Measurements from ENCODE around the gene PELI2.

The PELI2 gene

DNA sequence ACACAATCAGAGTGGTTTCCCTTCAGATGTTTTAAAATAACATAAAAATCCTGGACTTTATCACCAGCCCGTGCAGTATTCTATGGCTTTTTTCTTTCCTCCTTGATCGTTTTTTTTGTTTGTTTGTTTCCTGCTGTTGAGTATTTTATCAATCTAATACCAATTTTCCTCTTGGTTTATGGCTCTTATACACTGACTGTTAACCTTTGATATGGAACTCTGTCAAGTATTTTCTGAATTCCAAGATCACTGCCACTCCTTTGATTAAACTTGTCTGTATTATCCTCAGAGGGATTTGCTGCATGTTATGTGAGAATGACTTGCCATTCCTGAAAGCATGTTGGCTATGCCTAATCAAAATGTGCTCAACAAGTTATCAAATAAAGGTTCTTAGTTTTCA lies 88.4 kb downstream of the PELI2 start:
- TF ChIP-seq, protein P1, sequence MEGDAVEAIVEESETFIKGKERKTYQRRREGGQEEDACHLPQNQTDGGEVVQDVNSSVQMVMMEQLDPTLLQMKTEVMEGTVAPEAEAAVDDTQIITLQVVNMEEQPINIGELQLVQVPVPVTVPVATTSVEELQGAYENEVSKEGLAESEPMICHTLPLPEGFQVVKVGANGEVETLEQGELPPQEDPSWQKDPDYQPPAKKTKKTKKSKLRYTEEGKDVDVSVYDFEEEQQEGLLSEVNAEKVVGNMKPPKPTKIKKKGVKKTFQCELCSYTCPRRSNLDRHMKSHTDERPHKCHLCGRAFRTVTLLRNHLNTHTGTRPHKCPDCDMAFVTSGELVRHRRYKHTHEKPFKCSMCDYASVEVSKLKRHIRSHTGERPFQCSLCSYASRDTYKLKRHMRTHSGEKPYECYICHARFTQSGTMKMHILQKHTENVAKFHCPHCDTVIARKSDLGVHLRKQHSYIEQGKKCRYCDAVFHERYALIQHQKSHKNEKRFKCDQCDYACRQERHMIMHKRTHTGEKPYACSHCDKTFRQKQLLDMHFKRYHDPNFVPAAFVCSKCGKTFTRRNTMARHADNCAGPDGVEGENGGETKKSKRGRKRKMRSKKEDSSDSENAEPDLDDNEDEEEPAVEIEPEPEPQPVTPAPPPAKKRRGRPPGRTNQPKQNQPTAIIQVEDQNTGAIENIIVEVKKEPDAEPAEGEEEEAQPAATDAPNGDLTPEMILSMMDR (IDR thresholded peaks at IDR 0.05; ENCODE audit: low read depth, low read length, missing control alignments): no peak
- in situ Hi-C loops (cut with HindIII; ENCODE audit: low sequenced_read_pairs): no loop called here
- DNase-seq (ENCODE audit: low read depth): no peak
- no peak overlapping the region for H3K4me3 ChIP-seq (ENCODE audit: low read depth, low read length)

DNA sequence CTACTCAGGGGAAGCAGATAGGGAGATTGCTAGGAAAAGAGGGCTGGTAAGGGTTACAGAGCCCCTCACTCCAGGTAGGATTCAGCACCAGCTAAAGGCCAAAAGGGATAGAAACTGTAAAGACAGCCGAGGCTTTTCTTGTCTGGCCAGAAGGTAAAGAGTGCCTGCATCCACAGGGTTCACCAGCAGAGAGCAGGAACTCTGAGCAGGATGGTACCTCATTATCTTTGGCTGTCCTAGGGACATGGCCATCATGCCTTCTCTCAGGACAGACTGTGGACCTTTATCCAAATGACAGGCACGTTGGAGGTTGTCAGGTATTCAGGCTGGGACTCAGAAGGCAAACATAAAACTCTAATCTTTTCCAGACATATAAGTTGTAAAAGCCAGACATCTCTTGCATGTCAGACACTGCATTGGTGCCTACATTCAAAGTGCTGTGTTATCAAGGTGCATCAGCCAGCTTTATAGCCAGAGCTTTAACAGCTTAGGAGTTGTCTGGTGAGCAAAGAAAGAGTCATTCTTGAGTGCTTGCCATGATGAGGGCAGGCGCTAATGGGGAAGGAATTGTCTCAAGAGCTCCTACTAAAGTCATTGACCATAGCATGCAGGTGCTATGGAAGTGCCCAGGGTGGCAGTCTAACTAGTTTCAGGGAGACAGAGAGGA lies 89.5 kb downstream of the PELI2 start:
- in situ Hi-C loops (cut with HindIII; ENCODE audit: low sequenced_read_pairs): no loop called here
- H3K4me3 ChIP-seq (ENCODE audit: low read depth, low read length): no peak overlapping the region
- DNase-seq (ENCODE audit: low read depth): no peak
- TF ChIP-seq, protein P1 (IDR thresholded peaks at IDR 0.05; ENCODE audit: low read depth, low read length, missing control alignments): no peak

DNA sequence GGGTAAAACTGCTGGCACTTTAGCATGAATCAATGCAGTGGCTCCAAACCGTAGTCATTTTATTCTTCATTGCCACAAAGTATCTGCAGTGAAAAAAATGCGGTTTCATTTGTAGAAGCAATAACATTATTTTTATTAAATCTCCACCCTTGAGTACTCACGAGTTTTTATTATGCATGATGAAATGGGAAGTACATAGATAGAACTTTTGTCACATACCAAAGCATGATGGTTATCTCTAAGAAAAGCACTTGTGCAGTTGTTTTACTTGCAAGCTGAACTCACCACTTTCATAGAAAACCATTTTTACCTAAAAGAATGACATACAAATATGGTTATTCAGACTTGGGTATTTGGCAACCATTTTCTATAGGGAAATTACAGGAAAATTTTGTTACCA lies 90.3 kb downstream of the PELI2 start:
- DNase-seq (ENCODE audit: low read depth): no peak
- in situ Hi-C loops (cut with HindIII; ENCODE audit: low sequenced_read_pairs): no loop called here
- TF ChIP-seq, protein P1 (IDR thresholded peaks at IDR 0.05; ENCODE audit: low read depth, low read length, missing control alignments): no peak
- no peak overlapping the region for H3K4me3 ChIP-seq (ENCODE audit: low read depth, low read length)

DNA sequence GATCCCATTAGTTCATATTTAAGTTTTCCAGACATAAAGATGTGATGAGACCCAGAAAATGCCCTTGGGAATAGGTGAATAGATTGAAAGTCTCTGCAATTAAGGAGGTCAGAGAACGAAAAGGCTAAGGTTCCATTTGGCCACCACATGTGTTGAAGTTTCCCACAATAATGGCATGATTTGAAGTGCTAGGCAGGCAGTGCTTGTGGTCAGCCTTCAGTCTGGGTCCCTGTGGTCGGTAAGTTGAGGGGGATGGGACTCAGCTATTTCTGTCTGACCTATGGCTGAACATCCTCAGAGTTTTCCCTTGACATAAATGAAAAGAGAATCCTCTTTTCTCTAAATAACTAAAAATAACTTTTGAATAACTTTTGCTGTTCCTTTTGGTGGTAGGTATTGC lies 92.4 kb downstream of the PELI2 start:
- no peak for DNase-seq (ENCODE audit: low read depth)
- in situ Hi-C loops (cut with HindIII; ENCODE audit: low sequenced_read_pairs): no loop called here
- TF ChIP-seq, protein P1 (IDR thresholded peaks at IDR 0.05; ENCODE audit: low read depth, low read length, missing control alignments): no peak
- H3K4me3 ChIP-seq (ENCODE audit: low read depth, low read length): no peak overlapping the region

DNA sequence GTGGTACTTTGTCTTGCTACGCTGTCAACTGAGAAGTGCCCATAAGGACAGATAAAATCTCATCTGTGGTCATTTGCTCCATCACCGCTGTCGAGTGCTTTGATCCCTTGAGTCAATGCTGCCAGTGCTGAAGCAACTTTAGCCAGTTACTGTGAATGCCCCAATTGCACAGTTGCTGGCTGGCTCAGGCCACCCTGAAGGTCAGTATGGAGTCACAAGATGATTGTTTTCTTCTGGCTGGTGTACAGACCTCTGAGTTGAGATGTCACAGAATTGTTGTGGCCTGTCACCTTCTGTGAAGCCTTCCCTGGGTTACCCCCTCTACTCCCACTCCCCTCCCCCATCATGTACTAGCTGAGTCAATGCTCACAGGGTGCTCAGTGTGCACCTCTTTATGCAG lies 92.9 kb downstream of the PELI2 start:
- TF ChIP-seq, protein P1 (IDR thresholded peaks at IDR 0.05; ENCODE audit: low read depth, low read length, missing control alignments): no peak
- no peak overlapping the region for H3K4me3 ChIP-seq (ENCODE audit: low read depth, low read length)
- DNase-seq (ENCODE audit: low read depth): no peak
- in situ Hi-C loops (cut with HindIII; ENCODE audit: low sequenced_read_pairs): no loop called here

DNA sequence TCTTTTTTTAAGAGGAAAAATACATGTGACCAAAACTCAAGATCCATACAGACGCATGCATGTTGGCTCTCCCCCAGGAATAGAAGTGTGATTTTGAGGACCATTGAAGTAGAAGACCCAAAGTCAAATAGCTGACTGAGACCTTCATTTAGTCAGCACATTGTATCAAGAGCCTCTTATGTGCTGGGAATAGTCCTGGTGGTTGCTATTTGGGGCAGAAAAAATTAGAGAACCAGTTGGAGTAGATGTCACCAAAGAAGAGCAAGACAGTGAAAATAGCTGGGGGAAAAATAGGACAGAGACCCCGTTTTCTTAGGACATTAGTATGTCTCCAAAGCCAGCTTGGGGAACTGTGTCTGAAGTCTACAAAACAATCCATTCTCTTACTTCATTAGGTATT lies 93.6 kb downstream of the PELI2 start:
- TF ChIP-seq, protein P1 (IDR thresholded peaks at IDR 0.05; ENCODE audit: low read depth, low read length, missing control alignments): no peak
- DNase-seq (ENCODE audit: low read depth): no peak
- in situ Hi-C loops (cut with HindIII; ENCODE audit: low sequenced_read_pairs): no loop called here
- H3K4me3 ChIP-seq (ENCODE audit: low read depth, low read length): no peak overlapping the region
